ENCODE results near the gene AFF2. TPM values are rescaled to one million over a fixed set of nuclear protein-coding genes. Genes with fewer than 3 reads are reported as not detected.

Gene AFF2
- total RNA-seq, 1 donor from 2014 or later: 0.74 TPM

DNA sequence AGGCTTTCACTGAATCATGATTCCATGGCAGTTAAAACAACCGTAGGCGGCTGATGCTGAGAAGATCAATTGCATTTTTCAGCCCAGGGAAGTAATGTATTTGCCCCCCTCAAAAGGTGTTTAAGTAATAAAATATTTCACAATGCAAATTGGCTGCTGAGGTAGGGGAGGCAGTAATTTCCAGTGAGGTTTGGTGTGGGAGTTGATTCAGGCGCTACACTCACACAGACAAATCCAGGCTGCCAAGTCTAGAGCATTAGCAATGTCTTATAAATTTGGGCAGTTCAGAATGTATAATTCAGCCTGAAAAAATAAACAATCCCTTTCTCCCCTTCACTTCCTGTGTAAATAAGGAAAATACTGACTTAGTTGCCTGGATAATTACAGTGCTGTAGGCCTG is 543.0 kb downstream of the AFF2 start:
- Histone ChIP-seq H3K27me3 (no peaks in the 10 kb centered on the region), H3K27ac (no peak overlapping the region), H3K4me1 (no peaks in the 10 kb centered on the region), H3K4me3 (no peak overlapping the region), H3K9me3 (no peaks in the 10 kb centered on the region), H3K36me3 (no peaks in the 10 kb centered on the region)
- TF ChIP-seq, protein P1, sequence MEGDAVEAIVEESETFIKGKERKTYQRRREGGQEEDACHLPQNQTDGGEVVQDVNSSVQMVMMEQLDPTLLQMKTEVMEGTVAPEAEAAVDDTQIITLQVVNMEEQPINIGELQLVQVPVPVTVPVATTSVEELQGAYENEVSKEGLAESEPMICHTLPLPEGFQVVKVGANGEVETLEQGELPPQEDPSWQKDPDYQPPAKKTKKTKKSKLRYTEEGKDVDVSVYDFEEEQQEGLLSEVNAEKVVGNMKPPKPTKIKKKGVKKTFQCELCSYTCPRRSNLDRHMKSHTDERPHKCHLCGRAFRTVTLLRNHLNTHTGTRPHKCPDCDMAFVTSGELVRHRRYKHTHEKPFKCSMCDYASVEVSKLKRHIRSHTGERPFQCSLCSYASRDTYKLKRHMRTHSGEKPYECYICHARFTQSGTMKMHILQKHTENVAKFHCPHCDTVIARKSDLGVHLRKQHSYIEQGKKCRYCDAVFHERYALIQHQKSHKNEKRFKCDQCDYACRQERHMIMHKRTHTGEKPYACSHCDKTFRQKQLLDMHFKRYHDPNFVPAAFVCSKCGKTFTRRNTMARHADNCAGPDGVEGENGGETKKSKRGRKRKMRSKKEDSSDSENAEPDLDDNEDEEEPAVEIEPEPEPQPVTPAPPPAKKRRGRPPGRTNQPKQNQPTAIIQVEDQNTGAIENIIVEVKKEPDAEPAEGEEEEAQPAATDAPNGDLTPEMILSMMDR (IDR thresholded peaks at IDR 0.05): no peak
- no peak for TF ChIP-seq POLR2AphosphoS5 (IDR thresholded peaks at IDR 0.05; ENCODE audit: insufficient read depth in 1 of 2, low read depth in 1 of 2)
- TF ChIP-seq POLR2A (IDR thresholded peaks at IDR 0.05): no peak
- intact Hi-C loops (cut with DNase I): no loop called here
- DNase-seq (ENCODE audit: extremely low spot score in 2 of 2): no peak

DNA sequence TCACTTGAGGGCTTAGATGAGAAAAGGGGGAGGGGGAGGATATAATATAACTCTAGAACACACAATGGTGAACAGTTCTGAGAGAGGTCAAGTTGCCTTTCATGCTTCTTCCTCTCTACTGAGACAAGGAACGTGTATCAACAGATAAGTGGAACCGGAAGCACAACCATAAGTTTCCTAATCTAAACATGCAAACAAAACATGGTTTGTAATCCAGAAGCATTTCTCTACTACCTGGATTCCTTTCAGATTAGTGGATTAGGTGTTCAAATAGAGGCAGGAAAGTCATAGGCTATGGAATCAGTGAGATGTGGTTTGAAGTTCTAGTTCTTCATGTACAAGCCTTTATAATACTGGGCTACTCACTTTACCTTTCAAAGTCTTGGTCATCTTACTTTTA is 544.1 kb downstream of the AFF2 start:
- no peak for DNase-seq (ENCODE audit: extremely low spot score in 2 of 2)
- Histone ChIP-seq H3K4me1 (no peaks in the 10 kb centered on the region), H3K4me3 (no peak overlapping the region), H3K27me3 (no peaks in the 10 kb centered on the region), H3K27ac (no peak overlapping the region), H3K9me3 (no peaks in the 10 kb centered on the region), H3K36me3 (no peaks in the 10 kb centered on the region)
- TF ChIP-seq POLR2A (IDR thresholded peaks at IDR 0.05) (no peak), POLR2AphosphoS5 (IDR thresholded peaks at IDR 0.05; ENCODE audit: insufficient read depth in 1 of 2, low read depth in 1 of 2) (no peak)
- TF ChIP-seq, protein P1 (IDR thresholded peaks at IDR 0.05): no peak
- intact Hi-C loops (cut with DNase I): no loop called here

GRCh38 chrX:149045645-149046210 is 545.3 kb downstream of the AFF2 start:
- intact Hi-C loops (cut with DNase I): no loop called here

More at GRCh38 chrX:149045645-149046210, 545.3 kb downstream of the AFF2 start:
- TF ChIP-seq, protein P1 (IDR thresholded peaks at IDR 0.05): no peak
- TF ChIP-seq POLR2A (IDR thresholded peaks at IDR 0.05) (no peak), POLR2AphosphoS5 (IDR thresholded peaks at IDR 0.05; ENCODE audit: insufficient read depth in 1 of 2, low read depth in 1 of 2) (no peak)
- no peak for DNase-seq (ENCODE audit: extremely low spot score in 2 of 2)
- Histone ChIP-seq H3K27ac (no peak overlapping the region), H3K4me3 (no peak overlapping the region), H3K4me1 (no peaks in the 10 kb centered on the region), H3K27me3 (no peaks in the 10 kb centered on the region), H3K36me3 (no peaks in the 10 kb centered on the region), H3K9me3 (no peaks in the 10 kb centered on the region)

Small RNA genes within 50 kb of the gene (small RNA-seq; reads per million reads assigned to genes)
- gene RN7SKP267: not detected
